B cell (primary cell): Measurements from ENCODE around the gene SKP2.

ENCODE experiments used
- CTCF ChIP-seq: fragments of 200-600 bp; IDR thresholded peaks from one replicate; pipeline ENCODE4 v1.8.0; 2022; ENCODE audit warnings: antibody characterized with exemption, mild to moderate bottlenecking
- EZH2 ChIP-seq: IDR thresholded peaks from 2 replicates; pipeline ENCODE4 v1.6.1; 2012; ENCODE audit warnings: borderline replicate concordance, low read depth, mild to moderate bottlenecking, moderate library complexity, low read length; ENCODE audit not compliant: insufficient read depth, poor library complexity, severe bottlenecking

DNA sequence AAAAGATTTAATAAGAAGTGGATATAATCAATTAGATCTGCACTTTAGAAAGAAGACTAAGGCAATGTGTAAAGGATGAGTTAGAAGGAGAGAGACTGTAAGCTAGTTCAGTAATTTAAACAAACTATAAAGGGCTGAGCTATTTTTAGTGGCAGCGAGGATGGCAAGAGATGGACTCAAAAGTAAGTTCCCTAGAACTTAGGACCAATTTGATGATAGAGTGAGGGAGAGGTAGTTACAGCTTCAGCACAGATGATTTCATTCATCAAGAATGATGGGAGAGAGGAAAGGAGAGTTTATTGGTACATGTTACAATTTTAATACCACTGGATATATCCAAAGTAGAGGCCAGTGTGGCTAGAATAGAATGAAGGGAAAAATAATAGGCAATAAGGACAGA is 70.7 kb downstream of the SKP2 start:
- no peak for TF ChIP-seq EZH2
- no peak for TF ChIP-seq CTCF
